Trophoblast cell (in vitro differentiated cells and primary cell): ENCODE results near the gene RGS19.
A peak's percentile ranks its signal among the peaks of the same experiment; 100 is the strongest.

Experiments used
- DNase-seq, 2 donors: peaks; one replicate each; pipeline ENCODE4 v3.0.0-alpha.2; 2016
- H2AFZ ChIP-seq: 2 replicates; pipeline ENCODE4 v1.6.1; 2013; ENCODE audit warnings: low read length, moderate library complexity, mild to moderate bottlenecking; ENCODE audit not compliant: insufficient read depth, poor library complexity
- H2AK5ac ChIP-seq: 2 replicates; pipeline ENCODE4 v1.6.1; 2013; ENCODE audit warnings: mild to moderate bottlenecking, low read length
- H2BK120ac ChIP-seq: 2 replicates; pipeline ENCODE4 v1.6.1; 2013; ENCODE audit warnings: low read length, mild to moderate bottlenecking, moderate library complexity; ENCODE audit not compliant: insufficient read depth, poor library complexity
- H2BK12ac ChIP-seq: 2 replicates; pipeline ENCODE4 v1.6.1; 2013; ENCODE audit warnings: mild to moderate bottlenecking, low read length, moderate library complexity
- H2BK5ac ChIP-seq: 2 replicates; pipeline ENCODE4 v1.6.1; 2013; ENCODE audit warnings: low read length, low read depth, moderate library complexity, mild to moderate bottlenecking; ENCODE audit not compliant: poor library complexity
- H3K14ac ChIP-seq: 2 replicates; pipeline ENCODE4 v1.6.1; 2013; ENCODE audit warnings: mild to moderate bottlenecking, low read length
- H3K18ac ChIP-seq: 2 replicates; pipeline ENCODE4 v1.6.1; 2013; ENCODE audit warnings: mild to moderate bottlenecking, low read length
- H3K23ac ChIP-seq: 2 replicates; pipeline ENCODE4 v1.6.1; 2013; ENCODE audit warnings: low read length
- H3K27ac ChIP-seq: 2 replicates; pipeline ENCODE4 v1.5.1; 2013; ENCODE audit warnings: low read depth, mild to moderate bottlenecking, inconsistent platforms, low read length, moderate library complexity
- H3K27me3 ChIP-seq: 2 replicates; pipeline ENCODE4 v1.6.1; 2013; ENCODE audit warnings: inconsistent platforms, mild to moderate bottlenecking, low read length, moderate library complexity; ENCODE audit not compliant: insufficient read depth
- H3K36me3 ChIP-seq, 2 experiments: 1 replicate in 1 of 2; 2 replicates in 1 of 2; pipeline ENCODE4 v1.6.1; 2013; ENCODE audit warnings: low read length in 2 of 2, mild to moderate bottlenecking in 2 of 2, moderate library complexity in 1 of 2; ENCODE audit not compliant: insufficient read depth in 2 of 2, control insufficient read depth in 1 of 2
- H3K4ac ChIP-seq: 2 replicates; pipeline ENCODE4 v1.6.1; 2013; ENCODE audit warnings: low read depth, mild to moderate bottlenecking, low read length, moderate library complexity
- H3K4me1 ChIP-seq, 2 experiments: 1 replicate in 1 of 2; 2 replicates in 1 of 2; pipeline ENCODE4 v1.6.1; 2013; ENCODE audit warnings: low read length in 2 of 2, mild to moderate bottlenecking in 2 of 2, moderate library complexity in 1 of 2; ENCODE audit not compliant: insufficient read depth in 2 of 2, control insufficient read depth in 1 of 2
- H3K4me2 ChIP-seq: 2 replicates; pipeline ENCODE4 v1.6.1; 2013; ENCODE audit warnings: inconsistent platforms, mild to moderate bottlenecking, low read length, moderate library complexity
- H3K4me3 ChIP-seq: 2 replicates; pipeline ENCODE4 v1.5.1; 2013; ENCODE audit warnings: mild to moderate bottlenecking, low read depth, low read length, inconsistent platforms
- H3K79me1 ChIP-seq: one replicate; pipeline ENCODE4 v1.6.1; 2013; ENCODE audit warnings: low read length
- H3K79me2 ChIP-seq: 2 replicates; pipeline ENCODE4 v1.6.1; 2013; ENCODE audit warnings: low read length, mild to moderate bottlenecking; ENCODE audit not compliant: control insufficient read depth, insufficient read depth, poor library complexity
- H3K9ac ChIP-seq: 2 replicates; pipeline ENCODE4 v1.6.1; 2013; ENCODE audit warnings: mild to moderate bottlenecking, low read length
- H3K9me3 ChIP-seq: 2 replicates; pipeline ENCODE4 v1.6.1; 2013; ENCODE audit warnings: low read depth, mild to moderate bottlenecking, control low read depth, inconsistent platforms, low read length; ENCODE audit not compliant: insufficient read depth
- H4K12ac ChIP-seq: 2 replicates; pipeline ENCODE4 v1.6.1; 2013; ENCODE audit warnings: low read depth, mild to moderate bottlenecking, low read length, moderate library complexity
- H4K8ac ChIP-seq: 2 replicates; pipeline ENCODE4 v1.6.1; 2013; ENCODE audit warnings: low read depth, mild to moderate bottlenecking, low read length, moderate library complexity
- H4K91ac ChIP-seq: one replicate; pipeline ENCODE4 v1.6.1; 2013; ENCODE audit warnings: low read depth, mild to moderate bottlenecking, low read length, moderate library complexity
- WGBS: extraction: QIAGEN DNeasy Blood & Tissue Kit; methylation state at CpG from one replicate; pipeline ENCODE4 v1.1.7; 2013; ENCODE audit warnings: missing lambda C conversion rate; ENCODE audit not compliant: insufficient read length, insufficient coverage; ENCODE audit errors: extremely low coverage; 5-methylcytosine and 5-hydroxymethylcytosine counted together

The RGS19 gene

GRCh38 chr20:64047968-64048401 is 31.3 kb downstream of the RGS19 start:
- H4K8ac ChIP-seq = no peak overlapping the region
- H3K79me1 ChIP-seq = no peaks in the 10 kb centered on the region
- H3K27me3 ChIP-seq = peaks cover 37% of the 10 kb centered on the region
- no peaks in the 10 kb centered on the region for H3K79me2 ChIP-seq
- no peak overlapping the region for H3K27ac ChIP-seq
- no peak overlapping the region for H3K4ac ChIP-seq
- H3K23ac ChIP-seq = no peak overlapping the region
- H4K12ac ChIP-seq = no peak overlapping the region
- no peak overlapping the region for H3K9ac ChIP-seq
- H3K4me2 ChIP-seq = peak overlapping the region; percentile 51
- no peak overlapping the region for H2BK5ac ChIP-seq
- H2BK120ac ChIP-seq = no peak overlapping the region
- H4K91ac ChIP-seq = no peak overlapping the region
- no peak overlapping the region for H3K14ac ChIP-seq
- H3K4me1 ChIP-seq = peaks cover 0 to 14% of the 10 kb centered on the region in 2 experiments
- H2AFZ ChIP-seq = no peak overlapping the region
- no peaks in the 10 kb centered on the region for H3K9me3 ChIP-seq
- no peaks in the 10 kb centered on the region for H3K36me3 ChIP-seq
- no CpG with 5 or more reads among the region's 49 CpGs for WGBS
- H3K4me3 ChIP-seq = no peak overlapping the region
- H2BK12ac ChIP-seq = no peak overlapping the region
- H3K18ac ChIP-seq = no peak overlapping the region
- DNase-seq = no peak
- no peak overlapping the region for H2AK5ac ChIP-seq

- peaks cover 3% of the 10 kb centered on the region for H3K79me2 ChIP-seq
- no peaks in the 10 kb centered on the region for H3K36me3 ChIP-seq
- H2AK5ac ChIP-seq = no peak overlapping the region
- no peak overlapping the region for H2BK120ac ChIP-seq
- no peak overlapping the region for H2BK5ac ChIP-seq
- H3K9me3 ChIP-seq = no peaks in the 10 kb centered on the region
- peaks cover 3% of the 10 kb centered on the region for H3K79me1 ChIP-seq
- peaks cover 0 to 18% of the 10 kb centered on the region in 2 experiments for H3K4me1 ChIP-seq
- WGBS = no CpG with 5 or more reads among the region's 8 CpGs
- no peak overlapping the region for H2BK12ac ChIP-seq
- no peak overlapping the region for H3K4me2 ChIP-seq
- no peak overlapping the region for H3K14ac ChIP-seq
- H3K27me3 ChIP-seq = peaks cover 40% of the 10 kb centered on the region
- H3K23ac ChIP-seq = no peak overlapping the region
- no peak overlapping the region for H4K8ac ChIP-seq
- H3K4me3 ChIP-seq = no peak overlapping the region
- DNase-seq = no peak
- no peak overlapping the region for H3K27ac ChIP-seq
- no peak overlapping the region for H3K4ac ChIP-seq
- no peak overlapping the region for H4K91ac ChIP-seq
- no peak overlapping the region for H3K9ac ChIP-seq
- H2AFZ ChIP-seq = no peak overlapping the region
- H3K18ac ChIP-seq = no peak overlapping the region
- H4K12ac ChIP-seq = no peak overlapping the region
Measured at GRCh38 chr20:64047046-64047389, 32.3 kb downstream of the RGS19 start.

- Histone ChIP-seq H3K27me3 (peaks cover 39% of the 10 kb centered on the region), H3K79me2 (peaks cover 3% of the 10 kb centered on the region), H2BK12ac (no peak overlapping the region), H3K27ac (no peak overlapping the region), H2AFZ (no peak overlapping the region), H2AK5ac (no peak overlapping the region), H4K8ac (no peak overlapping the region), H3K36me3 (no peaks in the 10 kb centered on the region), H2BK120ac (no peak overlapping the region), H3K4me2 (no peak overlapping the region), H2BK5ac (no peak overlapping the region), H4K12ac (no peak overlapping the region), H3K79me1 (peaks cover 3% of the 10 kb centered on the region), H3K4me3 (no peak overlapping the region), H3K4ac (no peak overlapping the region), H3K9me3 (no peaks in the 10 kb centered on the region), H4K91ac (no peak overlapping the region), H3K23ac (no peak overlapping the region), H3K4me1 (peaks cover 0 to 21% of the 10 kb centered on the region in 2 experiments), H3K14ac (no peak overlapping the region), H3K9ac (no peak overlapping the region), H3K18ac (no peak overlapping the region)
- WGBS = no CpG with 5 or more reads among the region's 11 CpGs
- DNase-seq = no peak
Measured at GRCh38 chr20:64045346-64046011, 33.8 kb downstream of the RGS19 start.

- Histone ChIP-seq H3K27ac (no peak overlapping the region), H2BK120ac (no peak overlapping the region), H4K91ac (no peak overlapping the region), H3K9ac (no peak overlapping the region), H2BK5ac (no peak overlapping the region), H3K18ac (no peak overlapping the region), H3K27me3 (peaks cover 31% of the 10 kb centered on the region), H3K79me1 (peaks cover 3% of the 10 kb centered on the region), H3K4me3 (no peak overlapping the region), H3K4me1 (peaks cover 0 to 21% of the 10 kb centered on the region in 2 experiments), H4K12ac (no peak overlapping the region), H3K36me3 (no peaks in the 10 kb centered on the region), H2AK5ac (no peak overlapping the region), H3K4me2 (no peak overlapping the region), H4K8ac (no peak overlapping the region), H3K79me2 (peaks cover 3% of the 10 kb centered on the region), H2BK12ac (no peak overlapping the region), H3K23ac (no peak overlapping the region), H3K4ac (no peak overlapping the region), H3K14ac (no peak overlapping the region), H2AFZ (no peak overlapping the region), H3K9me3 (no peaks in the 10 kb centered on the region)
- DNase-seq = peak in 1 of 2 donors; percentile 21
- no CpG with 5 or more reads among the region's 14 CpGs for WGBS
Measured at GRCh38 chr20:64044484-64045247, 34.7 kb downstream of the RGS19 start.
